Measurements from ENCODE around the gene PLCD1.

DNA sequence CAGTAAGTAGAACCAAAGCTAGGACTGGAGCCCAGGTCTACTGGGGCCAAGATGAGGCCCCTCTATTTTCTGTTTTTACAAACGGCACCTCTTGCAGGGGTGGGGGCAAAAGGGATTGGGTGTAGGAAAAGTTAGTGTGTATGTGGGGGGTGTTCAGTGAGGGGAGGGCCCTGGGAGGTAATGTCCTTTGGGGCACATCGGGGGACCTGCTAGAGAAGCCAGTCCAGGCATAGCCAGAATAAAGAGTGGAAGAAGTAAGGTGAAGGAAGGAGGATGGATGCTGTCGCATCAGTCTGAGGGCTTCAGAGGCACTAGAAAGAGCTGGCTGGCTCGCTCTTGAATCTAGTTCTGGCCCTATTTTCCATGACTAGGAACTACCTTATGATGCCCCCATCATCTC lies 2.6 kb downstream of the PLCD1 start:
- TF ChIP-seq, protein P1, sequence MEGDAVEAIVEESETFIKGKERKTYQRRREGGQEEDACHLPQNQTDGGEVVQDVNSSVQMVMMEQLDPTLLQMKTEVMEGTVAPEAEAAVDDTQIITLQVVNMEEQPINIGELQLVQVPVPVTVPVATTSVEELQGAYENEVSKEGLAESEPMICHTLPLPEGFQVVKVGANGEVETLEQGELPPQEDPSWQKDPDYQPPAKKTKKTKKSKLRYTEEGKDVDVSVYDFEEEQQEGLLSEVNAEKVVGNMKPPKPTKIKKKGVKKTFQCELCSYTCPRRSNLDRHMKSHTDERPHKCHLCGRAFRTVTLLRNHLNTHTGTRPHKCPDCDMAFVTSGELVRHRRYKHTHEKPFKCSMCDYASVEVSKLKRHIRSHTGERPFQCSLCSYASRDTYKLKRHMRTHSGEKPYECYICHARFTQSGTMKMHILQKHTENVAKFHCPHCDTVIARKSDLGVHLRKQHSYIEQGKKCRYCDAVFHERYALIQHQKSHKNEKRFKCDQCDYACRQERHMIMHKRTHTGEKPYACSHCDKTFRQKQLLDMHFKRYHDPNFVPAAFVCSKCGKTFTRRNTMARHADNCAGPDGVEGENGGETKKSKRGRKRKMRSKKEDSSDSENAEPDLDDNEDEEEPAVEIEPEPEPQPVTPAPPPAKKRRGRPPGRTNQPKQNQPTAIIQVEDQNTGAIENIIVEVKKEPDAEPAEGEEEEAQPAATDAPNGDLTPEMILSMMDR (conservative IDR thresholded peaks at IDR 0.05 in 1 of 2, IDR thresholded peaks at IDR 0.05 in 1 of 2; ENCODE audit: low read depth in 1 of 2, low read length in 2 of 2): no peak
- TF ChIP-seq EZH2 (IDR thresholded peaks at IDR 0.05; ENCODE audit: low read length, missing control alignments): no peak
